Activated CD8-positive, alpha-beta memory T cell treated with anti-CD3 and anti-CD28 coated beads, Interleukin-2, amount 50 U/mL, for 4 hours (primary cell): ENCODE measurements around the gene CCT3.
A peak's percentile ranks its signal among the peaks of the same experiment; 100 is the strongest.

Experiments used
- DNase-seq: peaks from one replicate; pipeline ENCODE4 v3.0.0-alpha.2; 2020

Gene CCT3

DNA sequence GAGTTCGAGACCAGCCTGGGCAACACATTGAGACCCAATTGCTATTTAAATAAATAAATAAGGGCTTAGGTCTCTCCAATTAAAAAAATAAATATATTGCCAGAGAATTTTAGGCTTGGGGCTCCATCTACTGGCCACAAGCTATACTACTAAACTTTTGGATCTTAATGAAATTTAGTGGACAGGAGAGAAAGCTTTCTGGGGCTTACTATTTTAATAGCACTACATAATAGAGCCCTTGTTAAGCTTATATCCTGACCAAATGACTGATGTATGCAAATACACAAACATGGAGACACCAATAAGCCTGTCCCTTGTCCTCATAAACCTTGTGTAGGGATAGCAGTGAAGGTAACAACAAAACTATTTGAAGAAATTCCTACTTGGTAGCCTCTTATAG lies 18.4 kb downstream of the CCT3 start:
- DNase-seq, result no peak

DNA sequence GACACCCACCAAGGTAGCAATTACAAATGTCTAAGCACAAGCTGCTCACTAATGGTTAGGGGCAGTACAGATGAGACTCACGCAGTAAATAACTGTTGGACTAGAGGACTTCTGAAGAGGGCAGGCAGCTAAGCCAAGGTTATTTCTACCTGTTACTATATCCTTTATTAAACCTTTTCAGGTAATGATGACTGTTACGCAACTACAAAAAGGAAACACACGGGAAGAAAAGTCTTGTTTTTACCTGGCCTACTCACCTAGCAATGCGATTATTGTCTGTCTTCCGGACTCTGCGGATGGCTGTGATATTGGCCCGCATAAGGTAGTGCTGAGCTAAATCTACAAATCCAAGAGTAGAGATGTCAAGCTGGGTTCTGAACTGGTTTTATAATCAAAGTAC lies 21.2 kb downstream of the CCT3 start:
- no peak for DNase-seq

DNA sequence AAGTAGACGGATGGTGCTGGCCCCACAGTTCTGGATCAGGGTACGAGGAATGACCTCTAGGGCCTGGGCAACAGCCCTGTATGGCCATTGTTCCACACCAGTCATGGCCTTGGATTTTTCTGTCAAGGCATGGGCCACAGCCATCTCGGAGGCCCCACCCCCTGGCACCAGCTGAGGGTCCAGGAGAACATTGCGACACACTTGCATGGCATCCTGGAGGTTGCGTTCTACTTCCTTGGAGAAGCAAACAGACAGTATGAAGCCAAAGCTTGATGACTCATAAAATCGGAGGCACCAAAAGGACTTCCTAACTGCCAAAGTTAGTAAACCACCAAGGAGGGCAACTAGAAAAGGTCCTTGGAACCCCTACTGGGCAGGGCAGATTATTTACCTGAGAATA lies 27.1 kb downstream of the CCT3 start:
- DNase-seq, result no peak

DNA sequence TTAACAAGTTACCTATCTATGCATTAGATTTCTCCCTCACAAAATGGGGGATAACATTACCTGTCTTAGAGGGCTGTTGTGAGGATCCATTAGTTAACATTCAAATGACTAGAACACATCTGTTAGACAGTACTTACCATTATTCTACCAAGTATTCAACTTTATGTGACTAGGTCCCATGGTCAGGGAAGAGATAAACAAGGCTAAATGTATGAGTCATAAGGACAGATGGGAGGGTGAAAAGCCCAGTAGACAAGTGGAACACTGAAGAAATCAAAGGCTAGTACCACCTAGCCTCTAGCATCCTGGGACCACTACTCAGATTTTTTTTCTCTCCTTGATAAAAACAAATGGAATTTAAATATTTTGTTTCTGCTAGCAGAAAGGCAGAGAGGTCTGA lies 30.0 kb downstream of the CCT3 start:
- DNase-seq, result no peak

DNA sequence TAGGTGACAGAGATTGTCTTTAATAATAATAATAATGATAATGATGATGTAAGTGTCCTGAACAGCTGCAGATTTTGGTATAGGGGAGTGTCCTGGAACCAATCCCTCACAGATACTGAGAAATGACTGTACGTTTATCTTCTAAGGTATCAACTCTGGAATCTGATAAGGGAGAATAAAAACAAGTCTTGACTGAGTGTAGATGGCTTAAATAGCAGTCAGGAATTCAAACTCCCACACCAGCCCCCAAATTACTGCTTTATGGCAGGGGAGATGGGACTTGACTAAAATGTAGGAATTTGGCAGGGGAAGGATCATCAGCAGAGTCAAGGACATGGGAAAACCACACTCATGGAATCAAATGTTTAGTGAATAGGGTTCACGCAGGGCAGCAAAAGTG lies 32.9 kb downstream of the CCT3 start:
- DNase-seq, result no peak

DNA sequence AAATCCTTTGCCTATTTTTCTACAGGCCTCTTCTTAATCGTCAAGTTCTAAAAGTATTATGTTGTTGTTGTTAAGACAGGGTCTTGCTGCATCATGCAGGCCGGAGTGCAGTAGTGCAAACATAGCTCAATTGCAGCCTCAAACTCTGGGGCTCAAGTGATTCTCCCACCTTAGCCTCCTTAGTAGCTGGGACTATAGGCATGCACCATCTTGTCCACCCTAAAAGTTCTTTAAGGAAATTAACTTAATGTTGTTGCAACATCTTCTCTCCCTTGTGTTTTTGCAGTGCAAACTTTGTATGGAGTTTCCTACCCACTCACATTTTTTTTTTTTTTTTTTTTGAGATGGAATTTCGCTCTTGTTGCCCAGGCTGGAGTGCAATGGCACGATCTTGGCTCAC lies 34.9 kb downstream of the CCT3 start:
- no peak for DNase-seq

DNA sequence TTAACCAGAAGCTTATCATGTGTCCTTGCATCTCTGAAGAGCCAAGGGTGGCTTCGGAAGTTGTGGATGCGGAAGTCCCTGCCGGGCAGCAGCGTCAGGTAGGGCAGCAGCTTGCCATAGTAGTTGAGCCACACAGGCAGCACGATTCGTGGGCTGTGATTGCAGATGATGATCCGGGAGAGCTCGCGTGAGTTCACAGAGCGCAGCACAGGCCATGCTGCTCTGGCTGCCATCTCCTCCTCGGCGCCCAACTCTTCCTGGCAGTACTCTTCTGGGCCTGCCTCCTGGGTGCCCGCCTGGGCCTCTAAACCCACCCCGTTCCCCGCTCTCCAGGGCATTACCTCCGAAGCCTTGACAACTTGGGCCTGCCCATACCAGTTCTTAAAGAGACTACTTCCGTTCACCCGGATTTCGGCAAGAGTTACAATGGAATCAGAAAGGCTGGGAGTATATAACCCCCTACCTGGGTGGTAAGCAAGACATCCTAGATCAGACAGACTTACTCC lies 39.2 kb downstream of the CCT3 start, which contains the start of gene VHLL:
Gene VHLL, minus strand, starts transcription at position 456 of the 506 bp plus-strand sequence. Its CDS starts 118 bp downstream, at position 338.
- no peak for DNase-seq

DNA sequence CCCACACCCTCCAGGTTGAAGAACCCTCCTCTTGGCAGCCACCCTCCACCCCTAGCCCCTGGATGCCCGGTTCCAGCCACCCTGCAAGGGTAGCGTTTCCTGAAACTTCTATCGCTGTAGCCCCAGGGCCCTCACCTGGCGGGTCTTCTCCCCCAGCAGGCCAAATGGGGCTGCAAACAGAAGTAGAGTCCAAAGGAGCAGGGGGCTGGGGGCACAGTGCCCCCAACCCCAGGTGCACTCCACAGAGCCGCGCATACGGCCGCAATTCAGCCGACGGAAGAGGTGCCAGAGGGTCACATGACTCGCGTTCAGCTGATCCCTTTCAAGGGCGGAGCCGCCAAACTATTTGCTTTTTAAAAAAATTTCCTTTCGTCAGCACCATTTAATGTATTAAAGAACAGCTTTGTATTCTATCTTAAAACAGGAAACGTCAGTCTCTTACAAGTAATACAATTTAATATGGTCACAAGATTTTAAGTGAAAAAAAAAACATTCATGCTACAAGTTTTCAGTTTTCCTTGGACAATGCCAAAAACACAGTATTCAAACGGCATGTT lies 42.6 kb downstream of the CCT3 start, which contains the start of gene GLMP:
Gene GLMP, minus strand, starts transcription at position 289 of the 557 bp plus-strand sequence. Its CDS starts 34 bp downstream, at position 255.
- peak; percentile 46 for DNase-seq

DNA sequence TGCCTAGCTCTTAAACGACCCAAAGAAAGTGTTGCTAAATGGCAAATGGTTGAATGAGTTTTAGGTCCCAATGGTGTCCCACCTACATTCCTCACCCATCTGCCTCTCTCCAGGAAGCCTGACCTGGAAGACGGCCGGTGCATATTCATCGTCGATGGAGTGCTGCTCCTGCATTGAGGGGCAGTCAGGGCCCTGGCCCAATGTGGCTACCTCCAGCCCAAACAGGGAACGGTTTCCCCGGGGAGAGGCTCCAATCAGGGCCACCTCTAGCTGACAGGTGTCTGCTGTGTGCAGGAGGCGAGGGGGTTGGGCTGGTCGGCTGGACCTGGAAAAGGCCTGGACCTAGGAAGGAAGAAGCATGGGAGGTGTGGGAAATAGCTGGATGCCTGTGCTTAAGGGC lies 44.2 kb downstream of the CCT3 start:
- DNase-seq, result no peak

DNA sequence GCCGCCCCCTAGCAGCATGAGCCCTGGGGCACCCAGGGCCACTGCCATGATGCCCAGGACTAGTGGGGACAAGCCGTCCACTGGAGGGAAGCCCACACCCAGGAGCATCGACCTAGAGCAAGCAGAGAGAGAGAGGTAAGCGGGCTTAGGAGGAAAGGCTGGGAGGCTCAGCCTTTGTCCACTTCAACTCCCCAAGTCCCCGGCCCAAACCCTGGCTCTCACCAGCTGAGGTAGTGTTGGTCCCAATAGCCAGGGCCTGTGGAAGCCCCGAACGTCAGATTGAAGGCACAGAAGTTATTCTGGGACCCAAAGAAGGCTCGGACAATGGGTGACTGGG lies 45.0 kb downstream of the CCT3 start:
- DNase-seq, result no peak

DNA sequence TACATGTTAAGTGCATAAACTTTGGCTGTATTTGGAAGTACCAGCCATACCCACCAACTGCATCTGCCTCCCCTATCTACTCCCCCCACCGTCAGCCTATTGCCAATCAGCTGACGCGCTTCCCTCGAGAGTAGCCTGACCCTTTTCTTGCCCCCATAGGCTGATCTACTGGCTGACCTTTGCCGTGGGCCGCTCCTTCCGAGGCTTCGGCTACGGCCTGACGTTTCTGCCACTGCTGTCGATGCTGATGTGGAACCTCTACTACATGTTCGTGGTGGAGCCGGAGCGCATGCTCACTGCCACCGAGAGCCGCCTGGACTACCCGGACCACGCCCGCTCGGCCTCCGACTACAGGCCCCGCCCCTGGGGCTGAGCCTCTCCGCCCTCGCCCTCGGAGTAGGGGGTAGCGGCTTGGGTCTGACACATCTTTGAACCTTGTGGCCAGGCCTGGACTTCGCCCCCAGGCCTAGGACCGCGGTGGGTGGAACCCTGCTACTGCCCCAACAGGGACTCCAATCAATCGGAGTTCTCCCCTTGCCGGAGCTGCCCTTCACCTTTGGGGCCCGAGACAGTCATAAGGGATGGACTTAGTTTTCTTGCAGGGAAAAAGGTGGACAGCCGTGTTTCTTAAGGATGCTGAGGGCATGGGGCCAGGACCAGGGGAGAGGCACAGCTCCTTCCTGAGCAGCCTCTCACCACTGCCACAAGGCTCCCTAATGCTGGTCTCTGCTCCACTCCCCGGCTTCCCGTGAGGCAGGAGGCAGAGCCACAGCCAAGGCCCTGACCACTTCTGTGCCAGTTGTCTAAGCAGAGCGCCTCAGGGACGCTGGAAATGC lies 46.6 kb downstream of the CCT3 start:
- DNase-seq, result no peak

DNA sequence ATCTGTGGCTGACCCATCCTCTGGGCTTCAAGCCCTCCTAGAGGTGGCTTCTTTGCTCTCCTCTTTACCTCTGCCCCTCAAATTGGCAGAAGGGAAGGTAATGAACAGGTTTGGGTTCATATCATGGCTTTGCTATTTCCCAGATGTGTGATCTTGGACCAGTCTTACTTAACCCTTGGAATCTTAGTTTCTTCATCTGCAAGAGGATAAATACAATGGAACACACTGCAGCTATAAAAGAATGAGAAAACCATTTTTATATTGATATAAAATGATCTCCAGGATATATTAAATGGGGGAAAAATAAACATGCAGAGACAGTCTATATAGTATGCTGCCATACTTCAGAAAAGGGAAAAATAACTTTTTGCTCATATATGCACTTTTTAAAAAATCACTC lies 48.2 kb downstream of the CCT3 start:
- DNase-seq, result no peak

DNA sequence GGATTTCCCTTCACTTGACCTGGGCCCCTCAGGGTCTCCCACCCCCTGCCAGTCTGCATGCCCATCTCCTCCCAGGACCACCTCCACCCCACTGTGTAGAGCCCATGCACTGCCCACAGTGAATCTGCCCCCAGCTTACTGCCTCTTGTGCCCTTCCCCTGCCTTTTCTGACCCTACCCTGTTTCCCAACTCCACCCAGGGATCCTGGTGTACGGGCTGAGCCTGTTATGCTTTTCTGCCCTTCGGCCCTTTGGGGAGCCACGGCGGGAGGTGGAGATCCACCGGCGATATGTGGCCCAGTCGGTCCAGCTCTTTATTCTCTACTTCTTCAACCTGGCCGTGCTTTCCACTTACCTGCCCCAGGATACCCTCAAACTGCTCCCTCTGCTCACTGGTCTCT lies 52.0 kb downstream of the CCT3 start:
- no peak for DNase-seq

DNA sequence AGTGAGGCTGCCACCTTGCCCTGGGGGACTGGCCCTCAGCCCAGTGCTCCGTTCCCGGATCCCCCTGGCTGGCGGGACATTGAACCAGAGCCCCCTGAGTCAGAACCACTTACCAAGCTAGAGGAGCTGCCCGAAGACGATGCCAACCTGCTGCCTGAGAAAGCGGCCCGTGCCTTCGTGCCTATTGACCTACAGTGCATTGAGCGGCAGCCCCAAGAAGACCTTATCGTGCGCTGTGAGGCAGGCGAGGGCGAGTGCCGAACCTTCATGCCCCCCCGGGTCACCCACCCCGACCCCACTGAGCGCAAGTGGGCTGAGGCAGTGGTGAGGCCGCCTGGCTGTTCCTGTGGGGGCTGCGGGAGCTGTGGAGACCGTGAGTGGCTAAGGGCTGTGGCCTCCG lies 52.7 kb downstream of the CCT3 start:
- no peak for DNase-seq

DNA sequence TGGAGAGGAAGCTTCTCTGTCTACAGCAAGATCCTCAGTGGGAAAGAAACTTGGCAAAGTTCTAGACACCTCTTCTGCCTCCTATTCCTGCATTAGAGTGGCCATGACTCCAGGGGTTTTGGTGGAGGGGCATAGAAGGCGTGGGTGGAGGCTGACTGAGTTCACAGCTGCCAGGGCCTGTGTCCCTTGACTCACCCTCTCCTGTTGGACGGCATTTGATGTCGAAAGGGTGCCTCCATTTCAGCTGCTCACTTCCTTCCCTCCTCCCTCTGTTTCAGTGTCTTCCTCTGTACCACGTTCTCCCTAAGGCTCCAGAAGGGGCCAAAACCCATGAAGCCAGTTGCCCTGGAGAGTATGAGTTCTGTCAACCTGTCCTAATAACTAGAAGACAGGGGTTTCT lies 53.3 kb downstream of the CCT3 start:
- no peak for DNase-seq

DNA sequence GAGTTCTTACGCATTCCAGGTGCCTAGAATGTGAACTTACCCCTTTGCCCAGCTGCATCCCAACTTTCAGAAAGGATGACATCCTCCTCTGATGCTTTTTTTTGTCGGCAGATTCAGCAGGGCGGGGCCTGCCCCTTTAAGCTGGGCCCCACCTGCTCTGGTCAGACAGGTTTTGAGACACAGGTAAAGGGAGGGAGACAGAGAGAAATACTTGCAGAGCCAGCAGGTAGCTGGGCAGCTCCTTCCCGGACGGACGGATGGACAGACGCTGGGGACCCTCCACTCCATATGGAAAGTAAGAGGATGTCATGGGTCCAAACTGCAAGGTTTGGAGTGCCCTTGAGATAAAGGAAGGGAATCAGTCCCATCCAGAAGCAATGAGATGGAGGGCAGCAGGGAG lies 54.0 kb downstream of the CCT3 start, which contains the start of gene TMEM79:
Gene TMEM79, plus strand, starts transcription at position 214 of the 400 bp plus-strand sequence. CDS start 902 bp downstream, outside the sequence.
- no peak for DNase-seq

DNA sequence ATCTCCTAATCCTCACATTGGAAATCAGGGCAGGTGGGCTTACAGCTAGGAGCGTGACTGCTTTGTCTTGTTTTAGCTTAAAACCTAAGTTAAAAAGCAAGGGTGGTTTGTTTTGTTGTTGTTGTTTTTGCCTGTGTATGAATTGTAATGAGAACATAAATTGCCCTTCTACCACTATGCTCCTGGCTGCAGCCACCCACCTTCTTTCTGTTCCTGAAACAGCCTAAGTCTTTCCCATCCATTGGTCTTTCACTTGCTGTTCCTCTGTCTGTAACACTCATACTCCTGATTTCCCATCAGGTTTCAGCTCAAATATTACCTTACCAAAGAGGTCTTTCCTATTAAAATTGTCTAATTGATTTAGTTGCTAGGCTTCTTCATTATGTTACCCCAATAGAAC lies 54.6 kb downstream of the CCT3 start:
- DNase-seq, result no peak

DNA sequence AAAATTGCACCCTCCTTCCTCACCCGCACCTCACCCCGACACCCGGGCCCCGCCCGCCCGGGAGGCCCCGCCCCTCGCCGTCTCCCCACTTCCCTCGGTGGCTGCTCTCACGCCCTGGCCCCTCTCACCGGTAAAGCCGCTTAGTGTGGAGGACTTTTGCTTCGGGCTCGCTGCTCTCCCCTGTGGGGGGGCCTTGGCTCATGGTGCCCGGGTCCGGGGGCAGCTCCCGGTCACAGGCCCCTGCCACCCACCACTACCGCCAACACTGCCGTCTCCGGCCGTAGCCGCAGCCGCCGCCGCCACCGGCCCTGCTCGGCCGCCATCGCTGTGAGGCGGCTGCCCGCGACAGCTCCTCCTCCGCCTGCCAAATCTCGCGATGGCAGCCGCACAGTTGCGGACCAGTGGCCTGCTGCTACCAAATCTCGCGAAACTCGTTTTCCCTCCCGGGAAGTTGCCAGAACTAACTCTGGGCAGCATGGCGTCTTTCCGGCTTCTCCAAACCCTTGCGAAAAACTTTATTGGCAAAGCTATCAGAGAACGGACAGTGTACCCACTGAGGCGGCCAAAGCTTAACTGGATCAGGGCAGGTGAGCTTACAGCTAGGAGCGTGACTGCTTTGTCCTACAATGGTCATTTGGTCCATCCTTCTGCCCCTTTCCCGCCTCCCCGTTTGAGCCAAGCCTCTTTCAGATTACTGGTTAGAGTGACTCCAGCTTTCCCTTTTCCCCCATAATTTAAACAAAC lies 55.4 kb downstream of the CCT3 start, which contains the start of gene SMG5:
Gene SMG5, minus strand, starts transcription at position 347 of the 744 bp plus-strand sequence. Its CDS starts 145 bp downstream, at position 202.
- peak; percentile 95 for DNase-seq

DNA sequence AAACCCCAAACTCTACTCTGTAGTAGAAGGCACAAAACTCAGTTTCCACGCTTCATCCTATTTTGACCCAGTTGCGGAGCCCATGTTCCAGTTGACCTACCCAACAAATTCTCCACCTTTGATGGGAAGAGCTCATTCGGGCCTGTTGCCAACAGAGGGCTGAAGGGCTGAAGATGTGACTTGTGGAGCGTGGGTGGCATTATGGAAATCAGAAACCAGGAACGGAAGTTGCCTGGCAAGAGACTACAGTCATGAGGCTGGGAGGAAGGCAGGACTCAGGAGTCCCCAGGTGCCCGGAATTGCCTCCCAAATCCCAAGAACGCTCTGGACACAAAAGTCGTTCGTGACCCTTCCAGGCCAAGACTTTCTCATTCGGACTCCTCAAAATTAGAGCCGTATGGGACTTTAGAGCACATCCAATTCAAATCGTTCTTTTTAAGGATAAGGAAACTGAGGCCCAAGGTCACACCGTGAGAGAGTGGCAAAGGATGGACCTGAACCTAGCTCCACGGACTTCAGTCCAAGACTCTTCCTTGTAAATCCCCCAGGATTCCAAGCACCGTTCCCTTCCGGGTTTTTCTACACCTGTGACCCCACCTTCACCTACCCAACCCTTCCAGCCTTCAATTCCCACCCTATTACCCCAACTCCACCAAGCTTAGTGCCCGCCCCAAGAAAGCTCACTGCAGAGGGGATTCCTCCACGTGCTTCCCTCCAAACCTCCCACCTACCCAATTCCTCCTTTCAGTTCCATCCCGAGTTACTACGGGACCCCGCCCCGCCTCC lies 56.2 kb downstream of the CCT3 start:
- DNase-seq, result no peak

DNA sequence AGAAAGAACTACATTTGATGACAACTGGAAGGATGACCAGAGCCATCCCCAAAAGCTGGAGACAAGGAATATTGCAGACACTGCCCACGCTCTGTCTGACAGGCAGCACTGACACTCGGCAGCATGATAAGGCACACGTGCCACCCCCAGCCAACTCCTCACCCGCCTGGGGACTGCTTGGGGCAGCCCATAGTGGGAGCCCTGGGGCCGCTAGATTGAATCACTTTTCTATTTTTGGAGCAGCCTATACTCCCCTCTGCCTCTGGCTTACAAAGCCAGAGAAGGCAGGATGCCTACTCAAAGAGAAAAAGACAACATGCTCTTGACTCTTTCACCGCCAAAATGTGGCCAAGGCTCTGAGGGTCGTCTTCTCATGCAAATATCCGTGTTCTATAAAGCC lies 56.8 kb downstream of the CCT3 start:
- peak; percentile 46 for DNase-seq

DNA sequence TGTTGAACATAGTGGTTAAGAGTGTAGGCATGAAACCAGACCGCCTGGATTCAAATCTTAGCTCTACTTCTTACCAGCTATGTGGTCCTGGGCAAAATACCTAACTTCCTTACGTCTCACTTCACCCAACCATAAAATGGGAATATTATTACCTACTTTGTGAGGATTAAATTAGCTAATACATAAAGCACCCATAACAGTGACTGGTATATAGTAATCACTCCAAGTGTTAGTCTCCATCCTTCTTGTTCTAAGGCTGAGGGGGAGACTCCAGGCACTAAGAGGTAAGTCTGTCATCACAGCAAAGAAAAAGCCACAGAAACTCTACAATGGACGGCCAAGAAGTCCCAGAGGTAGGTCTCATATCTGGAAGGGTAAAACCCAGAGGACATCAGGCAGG lies 58.3 kb downstream of the CCT3 start:
- DNase-seq, result no peak

DNA sequence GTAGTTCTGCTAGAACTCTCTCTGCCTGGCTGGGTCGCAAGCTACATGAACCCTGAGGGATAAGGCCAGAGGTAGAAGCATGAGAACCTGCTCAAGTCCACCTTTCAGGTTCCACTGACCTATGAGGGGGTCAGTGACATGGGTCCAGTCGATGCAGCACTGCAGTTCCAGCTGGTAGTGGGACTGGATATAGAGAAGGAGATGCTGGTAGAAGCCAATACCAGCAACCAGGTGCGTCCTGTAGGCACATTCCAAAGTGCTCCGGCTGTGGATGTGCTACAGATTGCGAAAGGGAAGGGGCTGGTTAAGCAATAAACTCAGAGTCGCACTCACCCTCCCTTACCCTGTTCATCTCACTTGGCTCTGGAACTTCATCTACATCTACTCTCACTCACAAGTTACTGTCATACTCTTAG lies 61.1 kb downstream of the CCT3 start:
- no peak for DNase-seq

DNA sequence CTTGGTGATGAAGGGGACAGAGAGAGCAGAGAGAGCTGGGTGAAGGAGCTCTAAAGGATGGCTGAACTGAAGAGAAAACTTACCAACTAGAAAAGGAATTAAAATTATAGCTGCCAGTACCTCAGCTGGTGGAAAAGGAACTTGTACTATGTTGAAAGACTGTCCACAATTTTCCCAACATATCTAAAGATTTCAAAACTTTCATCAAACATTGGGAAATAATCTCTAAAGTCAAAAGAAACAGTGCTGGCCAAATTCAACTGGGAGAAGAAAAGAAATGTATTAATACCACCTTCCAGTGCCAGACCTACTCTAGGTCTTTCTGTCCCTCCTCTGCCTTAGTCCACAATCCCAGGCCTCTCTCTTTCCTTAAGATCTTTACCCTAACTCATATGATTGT lies 61.6 kb downstream of the CCT3 start:
- DNase-seq, result no peak
